Gastroesophageal sphincter (tissue), 4 donors: ENCODE measurements around the gene ALKBH4. TPM values are rescaled to one million over a fixed set of nuclear protein-coding genes. Genes with fewer than 3 reads are reported as not detected.
"Not testable (repeated sequence)": the region's sequence is repeated elsewhere in the genome, so short reads cannot be mapped to it uniquely, and the experiment has no call there.

Source experiments
- ATAC-seq: fragments of 150-250 bp; one replicate; pipeline ENCODE4 v1.9.1; 2016; ENCODE audit warnings: mild to moderate bottlenecking, moderate library complexity
- H3K27ac ChIP-seq, 4 donors: fragments of 200-600 bp; sonication (generic) in 3 of 4; 1 replicate in 3 of 4; 2 replicates in 1 of 4; pipeline ENCODE4 v1.5.1; 2016 to 2019
- H3K27me3 ChIP-seq: fragments of 200-600 bp; sonication (generic); one replicate; pipeline ENCODE4 v1.5.1; 2019
- H3K36me3 ChIP-seq, 2 donors: fragments of 200-600 bp; sonication (generic); one replicate each; pipeline ENCODE4 v1.5.1; 2019; ENCODE audit warnings: control low read depth in 1 of 2
- H3K4me1 ChIP-seq, 3 donors: fragments of 200-600 bp; sonication (generic); 1 replicate in 2 of 3; 2 replicates in 1 of 3; pipeline ENCODE4 v1.5.1; 2016 to 2019; ENCODE audit warnings: control low read depth in 2 of 3
- H3K4me3 ChIP-seq, 2 donors: fragments of 200-600 bp; sonication (generic); one replicate each; pipeline ENCODE4 v1.5.1; 2019; ENCODE audit warnings: mild to moderate bottlenecking in 1 of 2, moderate library complexity in 1 of 2
- H3K9me3 ChIP-seq, 3 donors: fragments of 200-600 bp; sonication (generic); one replicate each; pipeline ENCODE4 v1.5.1; 2017 to 2019; ENCODE audit warnings: control low read depth in 2 of 3
- CTCF ChIP-seq, 4 experiments: fragments of 200-600 bp in 2 of 4; fragments of 450-650 bp in 2 of 4; sonication (generic) in 1 of 4; IDR thresholded peaks; one replicate each; pipeline ENCODE4 v1.5.1; 2017 to 2019; ENCODE audit warnings: antibody characterized with exemption in 4 of 4, mild to moderate bottlenecking in 2 of 4, moderate library complexity in 2 of 4
- WGBS, 2 donors: methylation state at CpG; one replicate each; pipeline ENCODE4 v1.1.5; 2018; ENCODE audit warnings: low coverage in 1 of 2; 5-methylcytosine and 5-hydroxymethylcytosine counted together
- total RNA-seq, 4 donors: library from RNA; depleted of rRNA; stranded (reverse); fragments of >200 nt; gene quantifications; one replicate each; pipeline ENCODE4 v1.1.0, GENCODE V29; 2016

The ALKBH4 gene
- total RNA-seq, 4 donors from 2014 or later, result 9.7 to 31.6 (median 14.8) TPM

- no CpG with 5 or more reads among the region's 67 CpGs for WGBS, 2 donors
- not testable (repeated sequence) for H3K27ac ChIP-seq, H3K4me1 ChIP-seq, H3K27me3 ChIP-seq, H3K36me3 ChIP-seq, H3K4me3 ChIP-seq, H3K9me3 ChIP-seq
- ATAC-seq, result peak; percentile 24
These were observed 29.9 kb upstream of the ALKBH4 start for GRCh38 chr7:102494473-102495149.

GRCh38 chr7:102494026-102494425 is 29.4 kb upstream of the ALKBH4 start:
- WGBS, 2 donors, result no CpG with 5 or more reads among the region's 15 CpGs
- not testable (repeated sequence) for H3K4me1 ChIP-seq, H3K27me3 ChIP-seq, ATAC-seq, H3K27ac ChIP-seq, H3K9me3 ChIP-seq, H3K36me3 ChIP-seq
- H3K4me3 ChIP-seq, result peak overlapping the region in 1 of 2 donors; percentile 32

- H3K27ac ChIP-seq, H3K27me3 ChIP-seq, H3K36me3 ChIP-seq, H3K4me1 ChIP-seq, H3K9me3 ChIP-seq, H3K4me3 ChIP-seq: not testable (repeated sequence)
- no CpG with 5 or more reads among the region's 33 CpGs for WGBS, 2 donors
- peak; percentile 90 for ATAC-seq
These were observed 28.7 kb upstream of the ALKBH4 start for GRCh38 chr7:102493220-102493935.

GRCh38 chr7:102490529-102491075 is 25.9 kb upstream of the ALKBH4 start:
- not testable (repeated sequence) for H3K4me1 ChIP-seq, H3K36me3 ChIP-seq, H3K27me3 ChIP-seq, H3K4me3 ChIP-seq, H3K27ac ChIP-seq, H3K9me3 ChIP-seq
- ATAC-seq, result peak; percentile 28
- WGBS, 2 donors, result no CpG with 5 or more reads among the region's 12 CpGs

GRCh38 chr7:102484317-102484716 is 19.7 kb upstream of the ALKBH4 start:
- not testable (repeated sequence) for H3K27ac ChIP-seq, ATAC-seq
- no CpG with 5 or more reads among the region's 5 CpGs for WGBS, 2 donors

GRCh38 chr7:102481962-102482361 is 17.3 kb upstream of the ALKBH4 start:
- H3K36me3 ChIP-seq, H3K27me3 ChIP-seq, ATAC-seq, H3K27ac ChIP-seq, H3K4me3 ChIP-seq, H3K4me1 ChIP-seq, H3K9me3 ChIP-seq: not testable (repeated sequence)
- WGBS, 2 donors, result no CpG with 5 or more reads among the region's 10 CpGs

More at GRCh38 chr7:102484317-102484716, 19.7 kb upstream of the ALKBH4 start:
- H3K27me3 ChIP-seq, H3K9me3 ChIP-seq, H3K36me3 ChIP-seq, H3K4me3 ChIP-seq, H3K4me1 ChIP-seq: not testable (repeated sequence)

- WGBS, 2 donors, result 13% methylated on average over 3 of the region's 11 CpGs; no CpG with 5 or more reads in 1 of the 2 donors
- not testable (repeated sequence) for H3K9me3 ChIP-seq, H3K27ac ChIP-seq, H3K4me3 ChIP-seq, ATAC-seq, H3K27me3 ChIP-seq, H3K4me1 ChIP-seq, H3K36me3 ChIP-seq
- peak in 3 of 4 experiments; percentile 36 to 56 (median 53) for TF ChIP-seq CTCF (IDR thresholded peaks at IDR 0.05)
These were observed 15.4 kb upstream of the ALKBH4 start for GRCh38 chr7:102479982-102480637.

GRCh38 chr7:102479209-102479584 is 14.5 kb upstream of the ALKBH4 start:
- H3K4me3 ChIP-seq, H3K9me3 ChIP-seq, H3K27me3 ChIP-seq, H3K4me1 ChIP-seq, ATAC-seq: not testable (repeated sequence)
- Histone ChIP-seq H3K36me3 (peaks cover 0 to 12% of the 10 kb centered on the region in 2 donors), H3K27ac (peak overlapping the region in 1 of 4 donors; percentile 80)
- no CpG with 5 or more reads among the region's 10 CpGs for WGBS, 2 donors
